OCI-LY3 (cell line): ENCODE results near the gene TNNC2.

ENCODE experiments used
- H2AFZ ChIP-seq: fragments of 200-600, 300-600 bp; shearing (Covaris generic); 2 replicates; pipeline ENCODE4 v1.6.0; 2014; ENCODE audit warnings: antibody characterized with exemption, low read depth, low read length
- H3K27ac ChIP-seq: fragments of 200-600, 300-600 bp; sonication (generic); 2 replicates; pipeline ENCODE4 v1.5.1; 2014; ENCODE audit warnings: mild to moderate bottlenecking, low read length, moderate library complexity, mixed read lengths
- H3K27me3 ChIP-seq: fragments of 200-600, 300-600 bp; sonication (generic); 2 replicates; pipeline ENCODE4 v1.6.1; 2014; ENCODE audit warnings: low read depth, low read length, mixed read lengths
- H3K36me3 ChIP-seq: fragments of 200-600, 300-600 bp; sonication (generic); replicated peaks from 2 replicates; pipeline ENCODE3; 2014; ENCODE audit warnings: low read depth, low read length, mixed read lengths
- H3K4me1 ChIP-seq: fragments of 300-600, 200-600 bp; sonication (generic); 2 replicates; pipeline ENCODE4 v1.6.1; 2014; ENCODE audit warnings: low read length, mixed read lengths
- H3K4me2 ChIP-seq: fragments of 200-600, 300-600 bp; sonication (generic); 2 replicates; pipeline ENCODE4 v1.6.1; 2014; ENCODE audit warnings: low read length, mixed read lengths
- H3K4me3 ChIP-seq: fragments of 300-600, 200-600 bp; sonication (generic); 2 replicates; pipeline ENCODE4 v1.5.1; 2014; ENCODE audit warnings: antibody characterized with exemption, mild to moderate bottlenecking, low read length, moderate library complexity
- H3K79me2 ChIP-seq: fragments of 300-600, 200-600 bp; shearing (Covaris generic); 2 replicates; pipeline ENCODE4 v1.6.1; 2014; ENCODE audit warnings: mild to moderate bottlenecking, low read length, mixed read lengths
- H3K9ac ChIP-seq: fragments of 300-600, 200-600 bp; shearing (Covaris generic); 2 replicates; pipeline ENCODE4 v1.6.0; 2014; ENCODE audit warnings: mild to moderate bottlenecking, low read length, moderate library complexity
- H3K9me3 ChIP-seq: fragments of 200-600, 300-600 bp; shearing (Covaris generic); 2 replicates; pipeline ENCODE4 v1.6.1; 2014; ENCODE audit warnings: low read length, mixed read lengths; ENCODE audit not compliant: insufficient read depth
- H4K20me1 ChIP-seq: fragments of 200-600, 300-600 bp; sonication (generic); 2 replicates; pipeline ENCODE4 v1.6.1; 2016; ENCODE audit warnings: low read length, mixed read lengths; ENCODE audit not compliant: insufficient read depth
- CTCF ChIP-seq: fragments of 200-600, 300-600 bp; sonication (generic); IDR thresholded peaks from 2 replicates; pipeline ENCODE4 v1.5.1; 2014; ENCODE audit warnings: antibody characterized with exemption, low read length, low read depth
- EZH2phosphoT487 ChIP-seq: fragments of 200-600 bp; shearing (Covaris generic); IDR thresholded peaks from 2 replicates; pipeline ENCODE4 v1.6.1; 2018; ENCODE audit warnings: antibody characterized with exemption, mixed run types, low read depth

Gene TNNC2

GRCh38 chr20:45842169-45842812 is 15.2 kb upstream of the TNNC2 start:
- Histone ChIP-seq H3K4me3 (peak overlapping the region; percentile 7; the same call in 1 of the 2 replicates), H3K27ac (peak overlapping the region; percentile 34; the same call in 1 of the 2 replicates), H3K9me3 (no peaks in the 10 kb centered on the region), H3K4me2 (peak overlapping the region; percentile 50), H2AFZ (no peak overlapping the region), H4K20me1 (no peaks in the 10 kb centered on the region), H3K27me3 (no peaks in the 10 kb centered on the region), H3K4me1 (peaks cover 21% of the 10 kb centered on the region), H3K36me3 (peaks cover 18% of the 10 kb centered on the region), H3K9ac (peak overlapping the region; percentile 20; the same call in 1 of the 2 replicates), H3K79me2 (no peaks in the 10 kb centered on the region)
- TF ChIP-seq EZH2phosphoT487, result no peak

- Histone ChIP-seq H3K79me2 (no peaks in the 10 kb centered on the region), H3K4me1 (peaks cover 21% of the 10 kb centered on the region), H3K27ac (no peak overlapping the region), H3K9me3 (no peaks in the 10 kb centered on the region), H3K27me3 (no peaks in the 10 kb centered on the region), H3K4me3 (no peak overlapping the region), H3K9ac (no peak overlapping the region), H2AFZ (no peak overlapping the region), H3K4me2 (peak overlapping the region; percentile 50), H3K36me3 (peaks cover 18% of the 10 kb centered on the region), H4K20me1 (no peaks in the 10 kb centered on the region)
- TF ChIP-seq EZH2phosphoT487, result no peak
- no peak for TF ChIP-seq CTCF
Measured at GRCh38 chr20:45841407-45842129, 14.5 kb upstream of the TNNC2 start.

DNA sequence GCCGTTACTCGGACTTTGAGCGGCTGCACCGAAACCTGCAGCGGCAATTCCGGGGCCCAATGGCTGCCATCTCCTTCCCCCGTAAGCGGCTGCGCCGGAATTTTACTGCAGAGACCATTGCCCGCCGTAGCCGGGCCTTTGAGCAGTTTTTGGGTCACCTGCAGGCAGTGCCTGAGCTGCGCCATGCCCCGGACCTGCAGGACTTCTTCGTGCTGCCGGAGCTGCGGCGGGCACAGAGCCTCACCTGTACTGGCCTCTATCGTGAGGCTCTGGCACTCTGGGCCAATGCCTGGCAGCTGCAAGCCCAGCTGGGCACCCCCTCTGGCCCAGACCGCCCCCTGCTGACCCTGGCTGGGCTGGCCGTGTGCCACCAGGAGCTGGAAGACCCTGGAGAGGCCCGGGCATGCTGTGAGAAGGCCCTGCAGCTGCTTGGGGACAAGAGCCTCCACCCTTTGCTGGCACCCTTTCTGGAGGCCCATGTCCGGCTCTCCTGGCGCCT is 13.6 kb upstream of the TNNC2 start:
- peaks cover 18% of the 10 kb centered on the region for H3K36me3 ChIP-seq
- no peaks in the 10 kb centered on the region for H3K27me3 ChIP-seq
- no peak for TF ChIP-seq CTCF
- no peak for TF ChIP-seq EZH2phosphoT487

DNA sequence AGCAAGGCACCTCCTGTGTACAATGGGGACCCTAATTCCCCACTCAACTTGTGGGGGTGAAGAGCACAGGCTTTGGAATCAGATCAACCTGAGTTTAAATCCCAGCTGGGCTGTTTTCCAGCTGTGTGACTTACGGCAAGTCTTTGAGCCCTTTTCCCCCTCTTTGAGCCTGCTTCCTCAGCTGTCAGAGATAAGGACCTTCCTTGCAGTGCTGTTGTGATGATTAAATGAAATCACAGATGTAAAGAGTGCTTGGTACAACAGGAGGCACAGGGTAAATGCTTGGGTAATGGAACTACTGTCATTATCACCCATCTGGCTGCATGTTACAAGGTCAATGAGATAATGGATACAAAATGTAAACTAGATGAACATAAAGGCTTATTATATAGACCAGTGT is 9.7 kb upstream of the TNNC2 start:
- no peaks in the 10 kb centered on the region for H3K9me3 ChIP-seq
- no peak overlapping the region for H3K4me3 ChIP-seq
- peaks cover 6% of the 10 kb centered on the region; the same call in 1 of the 2 replicates for H3K27me3 ChIP-seq
- H3K27ac ChIP-seq, result no peak overlapping the region
- no peaks in the 10 kb centered on the region for H3K79me2 ChIP-seq
- no peak overlapping the region for H2AFZ ChIP-seq
- TF ChIP-seq EZH2phosphoT487 (no peak), CTCF (no peak)
- peaks cover 4% of the 10 kb centered on the region for H3K36me3 ChIP-seq
- H3K4me2 ChIP-seq, result no peak overlapping the region
- H3K4me1 ChIP-seq, result peaks cover 16% of the 10 kb centered on the region
- no peaks in the 10 kb centered on the region for H4K20me1 ChIP-seq
- no peak overlapping the region for H3K9ac ChIP-seq

More for the DNA sequence above, 13.6 kb upstream of the TNNC2 start:
- Histone ChIP-seq H3K27ac (no peak overlapping the region), H3K4me3 (no peak overlapping the region), H3K4me2 (no peak overlapping the region), H4K20me1 (no peaks in the 10 kb centered on the region), H3K79me2 (no peaks in the 10 kb centered on the region), H3K9ac (no peak overlapping the region), H2AFZ (no peak overlapping the region), H3K9me3 (no peaks in the 10 kb centered on the region), H3K4me1 (peaks cover 21% of the 10 kb centered on the region)
